A549 treated with dexamethasone at 1 μM for 4 hours (cell line): ENCODE results near the gene ITGAX. TPM values are rescaled to one million over a fixed set of nuclear protein-coding genes. Genes with fewer than 3 reads are reported as not detected.

Experiments used
- total RNA-seq: library from RNA; stranded (reverse); fragments of 200-300 nt; extraction: Qiagen RNA extraction; gene quantifications from 5 replicates; pipeline ENCODE4 v1.2.3, GENCODE V29; 2022

Gene ITGAX
- 0.76 to 1.8 TPM (median 1.0 TPM) in 5 replicates for total RNA-seq

GRCh38 chr16:31354394-31355291 lies at the start of gene ITGAX:
Gene ITGAX, plus strand, starts transcription at chr16:31355176. Its CDS starts 79 bp downstream, at chr16:31355255.

GRCh38 chr16:31393056-31393455 lies 38.1 kb downstream of the ITGAX start, which contains the start of gene ITGAD:
Gene ITGAD, plus strand, starts transcription at chr16:31393335. Its CDS starts 26 bp downstream, at chr16:31393361.

GRCh38 chr16:31428279-31428597 lies 73.3 kb downstream of the ITGAX start, which contains the start of gene COX6A2:
Gene COX6A2, minus strand, starts transcription at chr16:31428360. Its CDS starts 35 bp downstream, at chr16:31428325.

Other genes with a start within 250 kb of the ITGAX start
- gene BCKDK, start 246.8 kb upstream of the ITGAX start, total RNA-seq = 39.2 to 58.5 TPM (median 52.3 TPM) in 5 replicates
- gene KAT8, start 237.5 kb upstream of the ITGAX start, total RNA-seq = 41.5 to 51.5 TPM (median 50.7 TPM) in 5 replicates
- 0.82 to 1.8 TPM (median 1.3 TPM) in 5 replicates for gene PRSS8, start 219.4 kb upstream of the ITGAX start, total RNA-seq
- gene PRSS36, start 205.1 kb upstream of the ITGAX start, total RNA-seq = 0.62 to 1.4 TPM (median 0.99 TPM) in 5 replicates
- gene FUS, start 175.0 kb upstream of the ITGAX start, total RNA-seq = 541 to 618 TPM (median 565 TPM) in 5 replicates
- 26.3 to 36.4 TPM (median 31.3 TPM) in 5 replicates for gene PYCARD, start 152.4 kb upstream of the ITGAX start, total RNA-seq
- gene TRIM72, start 141.1 kb upstream of the ITGAX start, total RNA-seq = 0.01 to 0.06 TPM (median 0.03 TPM) in 5 replicates
- gene PYDC1, start 138.0 kb upstream of the ITGAX start, total RNA-seq = not detected in 5 replicates
- 1.2 to 1.8 TPM (median 1.8 TPM) in 5 replicates for gene ITGAM, start 95.2 kb upstream of the ITGAX start, total RNA-seq
- 0.02 to 0.10 TPM (median 0.05 TPM) in 4 of 5 replicates, not detected in the other for gene ITGAD, start 38.2 kb downstream of the ITGAX start, total RNA-seq
- not detected in 5 replicates for gene COX6A2, start 73.2 kb downstream of the ITGAX start, total RNA-seq
- 0.09 to 0.27 TPM (median 0.15 TPM) in 5 replicates for gene ZNF843, start 87.6 kb downstream of the ITGAX start, total RNA-seq
- 6.3 to 14.5 TPM (median 11.1 TPM) in 5 replicates for gene ARMC5, start 104.3 kb downstream of the ITGAX start, total RNA-seq
- gene TGFB1I1, start 117.0 kb downstream of the ITGAX start, total RNA-seq = 42.8 to 62.0 TPM (median 54.3 TPM) in 5 replicates
- gene SLC5A2, start 127.9 kb downstream of the ITGAX start, total RNA-seq = 0.11 to 0.24 TPM (median 0.14 TPM) in 5 replicates
- gene RUSF1, start 153.2 kb downstream of the ITGAX start, total RNA-seq = 37.6 to 54.0 TPM (median 50.3 TPM) in 5 replicates
- gene AHSP, start 172.7 kb downstream of the ITGAX start, total RNA-seq = not detected in 5 replicates